ENCODE results near the gene C1orf53.

Gene C1orf53

GRCh38 chr1:197911111-197911856 is 8.9 kb downstream of the C1orf53 start:
- peak overlapping the region in 1 of 2 donors; percentile 41 for H3K27ac Mint-ChIP-seq
- peaks cover 18% of the 10 kb centered on the region for H3K36me3 Mint-ChIP-seq (ENCODE audit: insufficient read depth)
- H3K4me3 Mint-ChIP-seq: peak overlapping the region; percentile 77 to 85
- no peaks in the 10 kb centered on the region for H3K9me3 Mint-ChIP-seq
- H3K27me3 Mint-ChIP-seq: peaks cover 94 to 96% of the 10 kb centered on the region in 2 donors
- DNase-seq (no peak), ATAC-seq (replicated peaks) (peak; percentile 28)
- peaks cover 45 to 52% of the 10 kb centered on the region in 2 donors for H3K4me1 Mint-ChIP-seq (ENCODE audit: low read depth in 2 of 2)

DNA sequence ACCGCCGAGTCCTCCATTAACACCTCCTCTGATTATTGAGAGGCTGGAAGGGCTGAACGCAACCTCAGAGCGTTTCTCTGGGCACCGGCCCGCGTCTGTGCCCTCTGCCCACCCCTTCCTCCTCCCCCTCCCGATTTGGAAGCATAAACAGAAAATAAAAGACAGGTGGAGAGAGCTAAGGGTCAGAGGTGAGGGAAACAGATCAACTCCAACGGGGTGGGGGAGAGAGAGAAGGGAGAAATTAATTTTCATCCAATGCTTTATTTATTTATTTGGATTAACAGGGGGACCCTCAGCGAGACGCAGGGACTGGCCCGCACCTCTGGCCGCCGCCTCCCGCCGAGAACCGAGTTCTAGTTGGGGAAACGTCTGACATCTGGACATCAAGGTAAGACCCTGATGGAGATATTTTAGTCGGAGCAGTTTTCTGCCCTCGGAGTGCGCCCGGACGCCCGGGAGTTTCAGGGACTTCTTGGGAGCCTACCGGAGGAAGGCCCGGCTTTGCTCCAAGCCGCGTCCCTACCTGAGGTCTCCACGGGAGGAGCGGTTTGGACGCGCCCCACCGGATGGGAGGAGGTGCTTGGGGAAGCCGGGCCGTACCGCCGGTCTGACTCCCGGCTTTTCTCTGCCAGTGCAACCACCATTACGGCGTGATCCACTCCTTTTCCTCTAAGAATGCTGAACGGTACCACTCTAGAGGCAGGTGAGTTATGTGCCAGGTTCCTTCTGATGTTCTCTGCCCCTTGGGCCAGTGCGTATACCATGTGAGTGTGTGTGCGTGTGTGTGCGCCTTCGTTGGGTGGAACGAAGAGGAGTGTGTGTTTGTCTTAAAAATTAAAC is 9.6 kb downstream of the C1orf53 start:
- DNase-seq: no peak
- H3K9me3 Mint-ChIP-seq: no peaks in the 10 kb centered on the region
- no peak overlapping the region for H3K27ac Mint-ChIP-seq
- H3K4me3 Mint-ChIP-seq: peak overlapping the region; percentile 77 to 85
- H3K36me3 Mint-ChIP-seq (ENCODE audit: insufficient read depth): peaks cover 18% of the 10 kb centered on the region
- peaks cover 52 to 60% of the 10 kb centered on the region in 2 donors for H3K4me1 Mint-ChIP-seq (ENCODE audit: low read depth in 2 of 2)
- ATAC-seq (replicated peaks): no peak
- peaks cover 98 to 100% of the 10 kb centered on the region in 2 donors for H3K27me3 Mint-ChIP-seq

- H3K27me3 Mint-ChIP-seq: peaks cover 100% of the 10 kb centered on the region in 2 donors
- H3K27ac Mint-ChIP-seq: peak overlapping the region in 1 of 2 donors; percentile 10
- H3K9me3 Mint-ChIP-seq: no peaks in the 10 kb centered on the region
- DNase-seq: no peak
- peak overlapping the region; percentile 77 to 85 for H3K4me3 Mint-ChIP-seq
- peaks cover 21% of the 10 kb centered on the region for H3K36me3 Mint-ChIP-seq (ENCODE audit: insufficient read depth)
- peaks cover 59 to 68% of the 10 kb centered on the region in 2 donors for H3K4me1 Mint-ChIP-seq (ENCODE audit: low read depth in 2 of 2)
- no peak for ATAC-seq (replicated peaks)
Observed at GRCh38 chr1:197912739-197913494, 10.5 kb downstream of the C1orf53 start.

DNA sequence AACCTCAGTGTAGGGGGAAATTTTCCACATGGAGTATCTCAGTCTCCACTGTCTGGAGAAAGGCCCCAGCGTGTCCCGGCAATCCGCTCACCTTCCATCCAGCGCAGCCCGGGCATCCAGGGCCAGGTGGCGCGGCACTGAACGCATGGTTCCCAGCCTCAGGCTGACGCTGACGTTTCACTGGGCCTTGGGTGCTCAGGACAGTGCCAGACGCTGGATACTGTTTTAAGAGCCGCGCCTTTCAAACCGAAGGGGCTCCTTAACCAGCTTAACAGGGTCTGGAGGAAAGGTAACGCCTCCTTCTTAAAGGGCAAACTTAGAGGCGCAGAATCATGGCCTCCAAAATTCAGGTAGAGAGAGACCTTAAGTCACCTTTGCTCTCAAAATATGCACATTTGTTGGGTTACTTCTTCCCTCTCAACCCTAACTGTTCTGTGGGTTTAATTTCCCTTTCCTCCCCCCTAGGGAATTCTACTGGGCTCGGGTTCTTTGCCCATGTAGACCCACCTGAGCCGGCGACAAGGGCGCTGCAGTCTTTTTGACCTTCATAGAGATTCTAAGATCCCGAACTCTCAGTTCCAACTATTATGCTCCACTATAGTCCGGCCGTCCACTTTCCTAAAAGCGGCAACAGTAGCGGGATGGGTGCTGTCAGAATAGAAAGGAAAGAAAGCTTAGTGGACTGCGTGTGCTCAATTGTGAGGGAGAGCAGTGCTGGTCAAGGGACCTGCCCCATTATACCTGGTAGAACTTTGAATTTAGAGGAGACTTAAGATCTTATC is 11.3 kb downstream of the C1orf53 start:
- ATAC-seq (replicated peaks) (no peak), DNase-seq (no peak)
- H3K27me3 Mint-ChIP-seq: peaks cover 100% of the 10 kb centered on the region in 2 donors
- peaks cover 28% of the 10 kb centered on the region for H3K36me3 Mint-ChIP-seq (ENCODE audit: insufficient read depth)
- peaks cover 64 to 73% of the 10 kb centered on the region in 2 donors for H3K4me1 Mint-ChIP-seq (ENCODE audit: low read depth in 2 of 2)
- H3K4me3 Mint-ChIP-seq: peak overlapping the region in 1 of 2 donors; percentile 85
- no peak overlapping the region for H3K27ac Mint-ChIP-seq
- H3K9me3 Mint-ChIP-seq: no peaks in the 10 kb centered on the region

DNA sequence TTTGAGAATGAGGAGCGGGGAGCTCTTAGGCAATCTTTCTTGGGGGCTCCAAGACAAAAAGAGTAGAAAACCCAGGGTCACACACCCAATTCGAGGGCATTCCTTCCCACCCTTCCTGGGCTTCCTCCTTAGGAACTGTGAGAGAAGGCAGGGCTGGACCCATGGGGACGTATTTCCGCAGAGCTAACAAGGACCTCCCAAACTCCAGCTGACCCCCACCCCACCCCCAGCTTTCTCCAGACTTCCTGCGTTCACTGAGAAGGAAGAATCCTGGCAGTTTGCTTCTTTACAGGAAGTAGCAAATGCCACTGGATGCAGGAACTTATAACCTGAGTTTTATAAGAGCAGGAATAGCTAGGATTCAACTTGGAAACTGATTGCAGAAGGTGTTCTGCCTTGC is 12.1 kb downstream of the C1orf53 start:
- peaks cover 59 to 71% of the 10 kb centered on the region in 2 donors for H3K4me1 Mint-ChIP-seq (ENCODE audit: low read depth in 2 of 2)
- no peaks in the 10 kb centered on the region for H3K9me3 Mint-ChIP-seq
- H3K27ac Mint-ChIP-seq: no peak overlapping the region
- H3K4me3 Mint-ChIP-seq: no peak overlapping the region
- peaks cover 37% of the 10 kb centered on the region for H3K36me3 Mint-ChIP-seq (ENCODE audit: insufficient read depth)
- H3K27me3 Mint-ChIP-seq: peaks cover 100% of the 10 kb centered on the region in 2 donors
- ATAC-seq (replicated peaks) (no peak), DNase-seq (no peak)

DNA sequence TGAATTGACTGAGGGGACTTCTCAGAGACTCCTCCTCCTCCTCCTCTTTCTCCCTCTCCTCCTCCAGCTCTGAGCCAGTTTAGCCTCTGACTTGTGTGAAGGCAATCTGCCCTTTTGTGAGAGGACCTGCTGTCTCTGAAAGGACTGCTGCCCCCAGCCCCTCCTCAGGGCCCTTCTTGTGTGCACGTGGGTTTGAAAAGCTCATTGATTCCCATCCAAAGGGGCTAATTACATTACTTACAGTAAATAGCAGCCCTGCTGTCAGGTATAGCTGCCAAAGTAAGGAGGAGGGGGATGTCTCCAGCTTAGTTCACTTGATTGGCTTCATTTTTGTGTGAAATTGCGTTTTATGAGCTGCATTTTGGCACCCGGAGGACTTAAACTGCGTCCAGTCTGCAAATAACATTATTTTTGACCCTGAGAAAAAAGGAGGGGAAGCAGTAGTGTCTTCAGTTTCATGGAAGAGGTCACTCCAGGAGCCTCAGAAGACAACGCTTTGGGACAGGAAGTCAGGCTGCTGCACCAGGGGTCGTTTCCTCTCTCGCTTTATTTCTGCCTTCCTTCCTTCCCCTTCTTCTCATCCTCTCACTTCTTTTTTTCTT is 12.9 kb downstream of the C1orf53 start:
- Mint-ChIP-seq H3K27me3 (peaks cover 100% of the 10 kb centered on the region in 2 donors), H3K27ac (no peak overlapping the region), H3K36me3 (ENCODE audit: insufficient read depth) (peaks cover 37% of the 10 kb centered on the region), H3K4me3 (peak overlapping the region; percentile 64 to 72), H3K4me1 (ENCODE audit: low read depth in 2 of 2) (peaks cover 63 to 76% of the 10 kb centered on the region in 2 donors), H3K9me3 (no peaks in the 10 kb centered on the region)
- ATAC-seq (replicated peaks) (no peak), DNase-seq (no peak)

DNA sequence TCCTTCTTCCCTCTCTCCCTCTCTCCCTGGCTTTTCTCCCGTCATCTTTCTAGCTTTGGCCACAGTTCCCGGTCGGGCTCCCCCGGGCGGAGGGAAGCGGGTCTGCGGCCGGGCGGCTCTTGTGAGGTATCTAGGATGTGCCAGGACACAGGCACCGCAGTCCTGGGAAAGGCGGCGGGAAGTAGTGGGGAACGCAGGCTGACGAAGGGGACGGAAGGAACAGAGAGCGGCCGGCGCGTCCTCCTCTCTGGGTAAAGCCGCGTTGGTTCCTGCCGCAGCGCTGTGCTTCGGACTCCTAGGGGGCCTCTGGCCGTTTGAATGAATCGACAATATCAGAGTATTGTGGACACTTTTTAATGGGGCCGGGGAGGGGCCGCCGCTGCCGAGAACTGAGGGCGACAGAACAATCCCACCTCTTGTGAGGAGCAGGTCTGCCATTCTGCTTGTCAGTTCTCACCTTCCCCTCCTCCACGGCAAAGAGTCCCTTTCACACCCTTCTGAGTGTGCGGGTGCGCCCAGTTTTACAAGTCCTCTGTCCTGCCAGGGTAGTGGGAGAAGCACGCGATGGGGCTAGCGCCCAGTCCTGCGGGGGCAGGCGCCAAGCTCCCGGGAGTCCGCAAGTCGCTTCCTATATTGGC is 13.6 kb downstream of the C1orf53 start:
- Mint-ChIP-seq H3K27me3 (peaks cover 100% of the 10 kb centered on the region in 2 donors), H3K27ac (no peak overlapping the region), H3K4me1 (ENCODE audit: low read depth in 2 of 2) (peaks cover 60 to 75% of the 10 kb centered on the region in 2 donors), H3K9me3 (no peaks in the 10 kb centered on the region), H3K4me3 (peak overlapping the region; percentile 64 to 72), H3K36me3 (ENCODE audit: insufficient read depth) (peaks cover 34% of the 10 kb centered on the region)
- no peak for DNase-seq
- ATAC-seq (replicated peaks): no peak

DNA sequence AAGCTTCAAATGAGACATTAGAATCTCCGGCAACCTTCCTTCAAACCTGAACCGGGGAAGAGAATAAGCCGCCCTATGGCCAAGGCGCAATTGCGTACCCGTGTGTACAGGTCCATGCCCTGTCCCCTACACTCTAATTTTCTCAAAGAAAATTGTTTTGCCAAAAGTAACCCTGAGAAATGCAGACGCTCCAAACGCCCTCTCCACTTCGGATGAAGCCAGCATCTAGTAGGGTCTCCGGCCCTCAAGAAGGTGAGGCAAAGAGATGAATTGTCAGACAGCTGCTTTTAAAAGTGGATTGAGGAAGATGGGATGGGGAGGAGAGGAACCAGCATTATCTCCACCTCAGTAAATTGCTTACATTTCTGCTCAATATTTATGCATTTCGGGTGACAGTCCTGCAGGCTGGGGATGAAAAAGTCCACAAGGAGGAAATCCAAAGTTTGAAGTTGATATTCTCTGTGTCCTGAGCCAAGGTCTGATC is 14.1 kb downstream of the C1orf53 start:
- DNase-seq (no peak), ATAC-seq (replicated peaks) (no peak)
- Mint-ChIP-seq H3K36me3 (ENCODE audit: insufficient read depth) (peaks cover 31% of the 10 kb centered on the region), H3K4me1 (ENCODE audit: low read depth in 2 of 2) (peaks cover 58 to 70% of the 10 kb centered on the region in 2 donors), H3K27me3 (peaks cover 100% of the 10 kb centered on the region in 2 donors), H3K27ac (no peak overlapping the region), H3K9me3 (no peaks in the 10 kb centered on the region), H3K4me3 (peak overlapping the region; percentile 64 to 72)

- Mint-ChIP-seq H3K36me3 (ENCODE audit: insufficient read depth) (peaks cover 27% of the 10 kb centered on the region), H3K4me3 (peak overlapping the region; percentile 64 to 72), H3K27me3 (peaks cover 98 to 100% of the 10 kb centered on the region in 2 donors), H3K4me1 (ENCODE audit: low read depth in 2 of 2) (peaks cover 47 to 56% of the 10 kb centered on the region in 2 donors), H3K9me3 (no peaks in the 10 kb centered on the region), H3K27ac (peak overlapping the region in 1 of 2 donors; percentile 64)
- no peak for DNase-seq
- peak; percentile 28 for ATAC-seq (replicated peaks)
Observed at GRCh38 chr1:197917805-197918651, 15.6 kb downstream of the C1orf53 start.

- Mint-ChIP-seq H3K27ac (no peak overlapping the region), H3K9me3 (no peaks in the 10 kb centered on the region), H3K36me3 (ENCODE audit: insufficient read depth) (peaks cover 27% of the 10 kb centered on the region), H3K4me3 (peak overlapping the region; percentile 64 to 72), H3K27me3 (peaks cover 95 to 97% of the 10 kb centered on the region in 2 donors), H3K4me1 (ENCODE audit: low read depth in 2 of 2) (peaks cover 43 to 52% of the 10 kb centered on the region in 2 donors)
- ATAC-seq (replicated peaks) (no peak), DNase-seq (no peak)
Observed at GRCh38 chr1:197918807-197919345, 16.4 kb downstream of the C1orf53 start.
